8988T (cell line): ENCODE results near the gene STAT4.
A peak's percentile ranks its signal among the peaks of the same experiment; 100 is the strongest.

ENCODE experiments used
- DNase-seq: peaks from one replicate; pipeline ENCODE4 v3.0.0; 2011

Gene STAT4

GRCh38 chr2:191150600-191151330, at the start of gene STAT4:
STAT4 (minus strand) TSS chr2:191150994; CDS start chr2:191148203, 2,791 bp downstream.
- peak; percentile 29 for DNase-seq

- DNase-seq, result no peak
Observed at GRCh38 chr2:191199929-191200512, 49.2 kb upstream of the STAT4 start.

GRCh38 chr2:191198271-191198670, 47.5 kb upstream of the STAT4 start:
- DNase-seq, result no peak

GRCh38 chr2:191197096-191197495, 46.3 kb upstream of the STAT4 start:
- DNase-seq, result no peak

GRCh38 chr2:191195021-191195420, 44.2 kb upstream of the STAT4 start:
- DNase-seq, result no peak

- DNase-seq, result no peak
Observed at GRCh38 chr2:191190861-191191552, 40.2 kb upstream of the STAT4 start.

GRCh38 chr2:191190435-191190834, 39.6 kb upstream of the STAT4 start:
- DNase-seq, result no peak

GRCh38 chr2:191189112-191189635, 38.4 kb upstream of the STAT4 start:
- DNase-seq, result no peak

- no peak for DNase-seq
Observed at GRCh38 chr2:191188550-191189093, 37.8 kb upstream of the STAT4 start.

GRCh38 chr2:191187105-191187829, 36.5 kb upstream of the STAT4 start:
- DNase-seq, result no peak

GRCh38 chr2:191184457-191184856, 33.7 kb upstream of the STAT4 start:
- no peak for DNase-seq

- DNase-seq, result no peak
Observed at GRCh38 chr2:191183516-191183915, 32.7 kb upstream of the STAT4 start.

GRCh38 chr2:191183081-191183480, 32.3 kb upstream of the STAT4 start:
- no peak for DNase-seq

- DNase-seq, result no peak
Observed at GRCh38 chr2:191180713-191181112, 29.9 kb upstream of the STAT4 start.

- no peak for DNase-seq
Observed at GRCh38 chr2:191180276-191180675, 29.5 kb upstream of the STAT4 start.

- DNase-seq, result no peak
Observed at GRCh38 chr2:191178806-191179514, 28.2 kb upstream of the STAT4 start.

GRCh38 chr2:191177751-191178736, 27.2 kb upstream of the STAT4 start:
- no peak for DNase-seq

GRCh38 chr2:191176801-191177438, 26.1 kb upstream of the STAT4 start:
- no peak for DNase-seq

- no peak for DNase-seq
Observed at GRCh38 chr2:191176305-191176704, 25.5 kb upstream of the STAT4 start.

GRCh38 chr2:191174442-191174841, 23.6 kb upstream of the STAT4 start:
- DNase-seq, result no peak
